ENCODE measurements around the gene MAP1B.
"Not testable (repeated sequence)": the region's sequence is repeated elsewhere in the genome, so short reads cannot be mapped to it uniquely, and the experiment has no call there.

MAP1B gene

DNA sequence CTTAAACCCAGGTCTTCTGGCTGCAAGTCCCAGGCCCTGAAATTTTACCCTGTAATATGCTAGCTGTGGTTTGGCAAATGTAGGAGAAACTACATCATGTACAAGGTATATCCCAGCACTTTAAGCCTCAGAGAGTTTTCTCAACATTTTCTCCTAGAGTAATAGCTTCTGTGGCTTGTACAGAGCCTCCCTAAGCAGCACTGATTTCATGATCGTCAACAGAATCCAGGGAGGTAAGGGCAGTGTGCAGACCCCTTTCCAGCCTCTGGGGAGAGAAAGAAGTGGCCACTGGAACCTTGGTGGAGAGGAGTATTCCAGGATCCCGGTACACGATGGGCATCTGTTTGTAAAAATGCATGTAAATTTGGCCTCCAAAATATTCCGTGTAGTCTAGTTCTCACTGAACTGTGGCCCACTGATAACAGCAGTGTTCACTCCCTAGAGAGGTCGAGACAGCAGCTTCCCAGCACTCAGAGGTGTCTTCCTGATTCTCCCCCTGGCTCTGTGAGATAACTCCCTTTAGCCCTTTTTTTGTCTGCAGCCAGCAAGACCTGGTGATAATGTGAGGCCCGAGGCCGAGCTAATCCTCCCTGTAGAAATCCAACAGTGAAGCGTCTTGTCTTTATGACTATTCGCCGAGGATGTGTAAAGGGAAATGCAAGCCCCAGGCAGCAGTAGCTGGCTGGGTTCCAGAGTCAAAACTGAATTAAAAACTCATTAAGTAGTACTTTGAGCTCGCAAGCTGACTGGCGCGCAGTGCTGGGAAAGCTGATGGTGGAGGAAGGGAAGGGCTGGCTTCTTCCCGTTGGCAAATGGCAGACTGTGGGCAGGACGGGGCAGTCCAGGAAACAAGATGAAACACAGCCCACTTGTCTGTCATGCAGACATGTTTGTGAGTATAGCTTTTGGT is 59.0 kb downstream of the MAP1B start:
- DNase-seq = peak; percentile 31

- DNase-seq = no peak
Observed at GRCh38 chr5:72167257-72167656, 60.0 kb downstream of the MAP1B start.

DNA sequence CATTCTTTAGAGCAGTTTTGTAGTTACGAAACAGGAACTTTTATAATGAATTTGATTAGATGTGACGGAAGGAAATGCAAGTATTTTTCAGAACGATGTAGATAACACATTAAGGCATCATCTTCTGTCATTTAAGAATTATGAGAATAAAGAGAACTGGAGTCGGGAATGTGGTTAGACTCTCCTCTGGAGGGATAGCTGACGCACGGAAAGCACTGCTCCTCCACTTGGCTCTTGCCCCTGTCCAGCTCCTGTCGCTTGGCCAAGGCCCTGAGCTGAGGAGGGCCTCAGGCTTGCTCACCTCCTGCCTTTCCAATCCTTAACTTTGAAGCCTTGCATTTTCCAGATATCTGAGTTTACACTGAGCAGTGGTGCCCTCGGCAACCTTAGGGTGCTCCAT is 60.5 kb downstream of the MAP1B start:
- DNase-seq = no peak

- DNase-seq = no peak
Observed at GRCh38 chr5:72170101-72170500, 62.8 kb downstream of the MAP1B start.

DNA sequence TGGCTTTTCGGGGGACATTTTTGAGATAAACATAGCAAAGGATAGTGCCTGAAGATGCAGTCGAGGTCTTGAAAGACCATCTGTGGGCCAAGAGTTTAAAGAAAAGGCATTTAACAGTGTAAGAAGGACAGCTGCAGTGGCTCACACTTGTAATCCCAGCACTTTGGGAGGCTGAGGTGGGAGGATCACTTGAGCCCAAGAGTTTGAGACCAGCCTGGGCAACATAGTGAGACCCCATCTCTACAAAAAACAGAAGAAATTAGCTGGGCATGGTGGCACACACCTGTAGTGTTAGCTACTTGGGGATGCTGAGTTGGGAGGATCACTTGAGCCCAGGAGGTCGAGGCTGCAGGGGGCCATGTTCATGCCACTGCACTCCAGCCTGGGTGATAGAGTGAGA is 63.9 kb downstream of the MAP1B start:
- DNase-seq = not testable (repeated sequence)

DNA sequence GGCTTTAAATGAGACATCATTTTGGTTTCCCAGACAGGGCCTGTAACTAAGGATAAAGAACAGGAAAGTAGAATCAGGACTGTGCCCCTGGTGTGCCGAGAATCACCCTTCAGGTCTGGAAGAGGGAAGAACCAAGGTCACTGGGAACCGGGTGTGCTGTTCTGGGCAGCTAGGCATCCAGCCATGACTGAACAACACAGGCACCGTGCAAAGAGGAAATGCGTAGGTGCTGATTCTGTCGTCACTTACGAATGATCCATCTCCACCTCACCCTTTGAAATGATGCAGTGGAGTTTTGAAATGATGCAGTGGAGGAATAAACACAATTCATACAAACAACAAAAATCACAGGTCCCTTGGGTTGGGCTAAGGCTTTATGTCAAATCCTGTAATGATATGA is 64.4 kb downstream of the MAP1B start:
- DNase-seq = no peak

DNA sequence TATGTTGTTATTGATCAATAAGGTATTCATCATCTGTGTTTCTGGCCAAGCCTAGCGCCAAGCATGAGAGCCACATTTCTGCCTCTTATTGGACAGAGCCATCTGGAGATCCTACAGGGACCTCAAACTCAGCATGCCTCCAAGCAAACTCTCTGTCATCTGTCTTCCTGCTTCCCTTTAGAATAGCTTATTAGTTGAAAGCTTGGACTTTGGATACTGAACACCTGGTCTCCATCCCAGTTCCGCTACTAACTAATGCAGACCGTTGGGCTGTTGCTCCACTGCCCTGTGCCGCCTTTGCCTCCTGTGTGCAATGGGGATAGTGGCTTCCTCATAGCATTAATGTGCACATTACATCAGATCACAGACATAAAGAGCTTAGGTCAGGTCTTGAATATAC is 65.5 kb downstream of the MAP1B start:
- no peak for DNase-seq

GRCh38 chr5:72177538-72177937 is 70.3 kb downstream of the MAP1B start:
- no peak for DNase-seq

DNA sequence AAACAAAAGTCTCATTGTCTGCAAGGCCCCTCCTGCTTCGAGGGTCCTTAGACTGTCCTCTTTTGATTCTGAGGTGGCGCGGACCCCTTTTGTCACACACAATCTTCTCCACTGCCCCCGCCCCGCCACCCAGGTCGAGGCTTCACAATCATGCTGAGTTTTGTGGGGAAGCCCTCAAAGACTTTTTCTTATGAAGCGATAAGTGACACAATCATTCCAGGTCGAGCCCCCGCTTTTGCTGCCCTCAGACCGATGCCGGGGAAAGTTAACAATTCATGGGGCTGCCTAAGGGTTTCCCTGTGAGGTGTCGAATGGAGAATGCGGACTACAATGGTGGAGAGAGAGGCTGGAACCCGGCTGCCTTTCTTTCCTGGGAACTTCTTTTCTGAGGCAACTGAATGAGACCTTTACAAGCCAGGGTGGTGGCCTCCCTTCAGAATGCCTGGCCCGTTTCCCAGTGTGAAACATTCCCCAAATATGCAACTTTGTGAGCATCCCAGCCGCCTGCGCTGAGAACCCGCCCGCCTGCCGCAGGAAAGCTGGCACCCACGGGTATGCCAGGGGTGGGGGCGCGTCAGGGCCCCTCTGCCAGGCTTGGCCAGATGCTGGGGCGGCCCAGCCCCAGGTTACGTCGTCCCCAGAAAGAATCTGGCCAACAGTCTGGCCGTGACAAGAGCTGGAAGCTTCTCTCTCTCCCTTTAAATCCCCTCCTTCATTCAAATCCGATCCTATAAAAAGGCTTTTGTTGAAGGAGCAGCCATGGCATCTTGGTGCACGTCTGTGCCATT is 71.9 kb downstream of the MAP1B start:
- no peak for DNase-seq

DNA sequence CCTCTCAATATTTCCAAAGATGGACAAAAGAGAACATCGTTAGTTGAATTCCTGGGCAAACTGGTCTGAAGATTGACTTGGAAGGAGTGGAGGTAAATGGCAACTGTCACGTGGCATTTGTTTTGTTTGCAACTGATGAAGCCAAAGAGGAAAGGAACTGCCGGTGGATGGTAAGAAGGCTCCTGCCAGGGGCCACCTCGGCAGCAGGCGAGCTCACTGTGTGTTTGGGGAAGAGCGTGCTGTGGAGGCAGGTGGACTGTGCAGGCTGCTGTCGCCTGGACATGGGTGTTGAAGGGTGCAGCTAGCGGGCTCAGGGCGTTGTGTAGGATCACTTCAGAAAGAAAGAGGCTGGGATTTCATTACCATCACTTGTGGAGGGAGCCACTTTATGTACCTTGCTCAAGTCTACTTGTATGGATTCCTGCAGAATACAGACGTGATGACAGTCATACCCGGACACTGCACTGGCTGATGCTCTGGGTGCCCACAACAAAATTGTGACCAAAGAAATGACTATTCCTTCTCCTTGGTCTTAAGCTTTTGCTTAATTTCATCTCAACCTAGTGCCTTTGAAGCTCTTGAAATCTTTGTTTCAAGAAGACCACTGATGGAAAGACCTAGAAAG is 72.7 kb downstream of the MAP1B start:
- DNase-seq = no peak

- DNase-seq = no peak
Observed at GRCh38 chr5:72180925-72181324, 73.7 kb downstream of the MAP1B start.

GRCh38 chr5:72182686-72183085 is 75.4 kb downstream of the MAP1B start:
- no peak for DNase-seq

DNA sequence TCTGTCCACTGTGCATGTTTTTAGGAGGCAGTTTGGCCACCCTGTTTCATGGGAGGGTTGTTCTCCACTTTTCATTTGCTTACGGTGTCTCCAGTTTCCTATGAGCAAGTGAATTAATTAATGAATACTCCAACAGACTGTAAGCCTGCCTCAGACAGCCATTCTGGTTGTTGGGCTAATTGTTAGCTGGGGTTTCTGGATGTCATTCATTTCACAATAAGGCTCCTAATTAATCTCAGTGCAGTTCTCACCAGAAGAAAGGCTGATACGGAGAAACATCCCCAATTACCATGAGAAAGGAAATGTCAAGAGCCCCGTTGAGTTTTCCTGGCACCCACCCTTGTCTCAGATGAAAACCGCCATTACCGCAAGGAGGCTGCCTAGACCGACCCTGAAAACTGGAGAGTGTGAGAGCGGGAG is 75.8 kb downstream of the MAP1B start:
- no peak for DNase-seq

DNA sequence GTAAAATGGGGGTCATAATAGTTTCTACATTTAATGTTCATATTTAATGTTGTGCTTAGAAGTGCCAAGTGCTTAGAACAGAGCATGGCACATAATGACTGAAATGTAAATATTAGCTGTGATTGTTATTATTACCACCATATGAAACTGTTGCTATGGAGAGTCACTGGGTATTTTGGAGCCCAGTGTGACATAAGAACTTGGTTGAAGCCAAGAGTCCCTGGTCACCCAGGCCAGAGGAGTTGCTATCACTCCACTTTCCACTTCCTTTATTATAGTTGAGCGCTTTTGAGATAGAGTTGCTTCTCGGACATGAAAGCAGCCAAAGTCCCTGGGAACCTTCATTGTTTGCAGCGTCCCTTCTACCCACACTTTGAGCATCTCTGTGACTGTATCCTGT is 77.1 kb downstream of the MAP1B start:
- no peak for DNase-seq

GRCh38 chr5:72185496-72186329 is 78.4 kb downstream of the MAP1B start:
- no peak for DNase-seq

- DNase-seq = no peak
Observed at GRCh38 chr5:72187388-72188075, 80.3 kb downstream of the MAP1B start.

DNA sequence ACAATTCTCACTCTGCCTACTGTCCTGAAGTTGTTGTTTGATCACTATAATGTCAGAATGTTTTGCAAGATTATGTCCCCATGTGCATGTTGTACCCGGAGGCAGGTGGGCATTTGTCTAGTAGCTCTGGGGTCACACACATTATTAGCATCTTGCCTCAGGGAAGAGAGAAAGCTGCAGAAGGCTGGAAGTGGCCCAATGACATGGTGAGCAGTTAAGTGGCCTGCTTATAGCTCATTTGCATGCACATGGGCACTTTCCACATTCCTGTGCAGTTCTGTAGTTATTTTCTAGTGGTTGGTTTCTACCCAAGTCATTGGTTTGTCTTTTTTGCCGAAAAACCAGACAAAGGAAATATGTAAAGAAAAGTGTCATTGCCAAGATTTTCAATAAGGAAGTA is 80.9 kb downstream of the MAP1B start:
- no peak for DNase-seq

GRCh38 chr5:72189146-72189545 is 81.9 kb downstream of the MAP1B start:
- DNase-seq = no peak

DNA sequence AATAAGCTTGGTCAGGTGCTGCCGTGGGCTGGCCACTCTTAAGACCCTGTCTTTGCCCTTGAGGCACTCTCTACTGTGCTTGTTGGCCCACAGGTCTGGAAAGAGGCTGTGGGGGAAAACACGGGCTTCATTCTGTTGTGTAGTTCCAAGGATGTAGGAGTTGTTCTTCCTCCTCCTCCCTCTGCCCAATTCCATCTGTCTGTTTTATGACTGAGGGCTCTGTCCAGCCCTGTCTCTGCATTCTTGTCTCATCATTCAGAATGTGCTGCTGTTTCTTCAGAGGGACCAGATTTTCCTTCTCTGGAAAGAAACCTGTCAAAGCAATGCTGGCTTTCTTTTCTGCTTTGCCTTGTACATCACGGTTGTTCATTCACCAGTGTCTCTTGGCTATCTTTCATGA is 84.1 kb downstream of the MAP1B start:
- no peak for DNase-seq

DNA sequence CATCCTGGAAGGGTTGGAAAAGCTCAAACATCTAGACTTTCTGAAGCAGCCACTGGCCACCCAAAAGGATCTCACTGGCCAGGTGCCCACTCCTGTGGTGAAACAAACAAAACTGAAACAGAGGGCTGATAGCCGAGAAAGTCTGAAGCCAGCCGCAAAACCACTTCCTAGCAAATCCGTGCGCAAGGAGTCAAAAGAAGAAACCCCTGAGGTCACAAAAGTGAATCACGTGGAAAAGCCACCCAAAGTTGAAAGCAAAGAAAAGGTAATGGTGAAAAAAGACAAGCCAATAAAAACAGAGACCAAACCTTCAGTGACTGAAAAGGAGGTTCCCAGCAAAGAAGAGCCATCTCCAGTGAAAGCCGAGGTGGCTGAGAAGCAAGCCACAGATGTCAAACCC is 87.6 kb downstream of the MAP1B start:
- no peak for DNase-seq

DNA sequence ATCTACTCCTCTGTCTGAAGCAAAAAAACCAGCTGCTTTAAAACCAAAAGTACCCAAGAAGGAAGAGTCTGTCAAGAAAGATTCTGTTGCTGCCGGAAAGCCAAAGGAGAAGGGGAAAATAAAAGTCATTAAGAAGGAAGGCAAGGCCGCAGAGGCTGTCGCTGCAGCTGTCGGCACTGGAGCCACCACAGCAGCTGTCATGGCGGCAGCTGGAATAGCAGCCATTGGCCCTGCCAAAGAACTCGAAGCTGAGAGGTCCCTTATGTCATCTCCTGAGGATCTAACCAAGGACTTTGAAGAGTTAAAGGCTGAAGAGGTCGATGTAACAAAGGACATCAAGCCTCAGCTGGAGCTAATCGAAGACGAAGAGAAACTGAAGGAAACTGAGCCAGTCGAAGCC is 88.3 kb downstream of the MAP1B start:
- DNase-seq = no peak

DNA sequence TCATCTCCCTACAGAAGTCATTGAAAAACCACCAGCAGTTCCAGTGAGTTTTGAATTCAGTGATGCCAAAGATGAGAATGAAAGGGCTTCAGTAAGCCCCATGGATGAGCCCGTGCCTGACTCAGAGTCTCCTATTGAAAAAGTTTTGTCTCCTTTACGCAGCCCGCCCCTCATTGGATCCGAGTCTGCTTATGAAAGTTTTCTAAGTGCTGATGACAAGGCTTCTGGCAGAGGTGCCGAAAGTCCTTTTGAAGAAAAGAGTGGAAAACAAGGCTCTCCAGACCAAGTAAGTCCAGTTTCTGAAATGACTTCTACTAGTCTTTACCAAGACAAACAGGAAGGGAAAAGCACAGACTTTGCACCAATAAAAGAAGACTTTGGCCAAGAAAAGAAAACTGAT is 90.1 kb downstream of the MAP1B start:
- DNase-seq = no peak

All from NCI-H187 treated with DMSO at 0.1 percent for 48 hours (cell line).